HepG2 (cell line): ENCODE data around the gene RFXANK. TPM values are rescaled to one million over a fixed set of nuclear protein-coding genes. Genes with fewer than 3 reads are reported as not detected.

Source experiments
- ATF7-NPFF ChIP-seq: sonication (generic); formaldehyde crosslinking; IDR thresholded peaks from 2 replicates; pipeline ENCODE4 v1.8.1; 2023; ENCODE audit warnings: mild to moderate bottlenecking, low read depth, missing genetic modification reagents, moderate library complexity
- FOXJ3 ChIP-seq: sonication (generic); formaldehyde crosslinking; IDR thresholded peaks from 2 replicates; pipeline ENCODE4 v1.4.0; 2020; ENCODE audit warnings: missing genetic modification reagents, mild to moderate bottlenecking, borderline replicate concordance
- GABPA ChIP-seq, 2 experiments: IDR thresholded peaks; 2 replicates each; pipeline ENCODE4 v1.6.1; 2011 to 2016; ENCODE audit warnings: low read depth in 2 of 2, low read length in 1 of 2, missing biosample characterization in 1 of 2, missing genetic modification characterization in 1 of 2
- HOXD1 ChIP-seq: sonication (generic); formaldehyde crosslinking; IDR thresholded peaks from 2 replicates; pipeline ENCODE4 v1.5.0; 2020; ENCODE audit warnings: missing genetic modification reagents
- JDP2 ChIP-seq: sonication (generic); formaldehyde crosslinking; IDR thresholded peaks from 2 replicates; pipeline ENCODE4 v1.8.1; 2022; ENCODE audit warnings: missing genetic modification reagents, borderline replicate concordance
- MAFF ChIP-seq: IDR thresholded peaks from 2 replicates; pipeline ENCODE4 v1.6.1; 2011; ENCODE audit warnings: low read depth, low read length, improper control_type of control experiment
- NFATC3 ChIP-seq: sonication (generic); formaldehyde crosslinking; IDR thresholded peaks from 2 replicates; pipeline ENCODE4 v1.5.1; 2020; ENCODE audit warnings: mild to moderate bottlenecking, missing genetic modification reagents
- NONO ChIP-seq, 2 experiments: fragments of 450-650 bp in 1 of 2; sonication (generic) in 1 of 2; formaldehyde crosslinking in 1 of 2; IDR thresholded peaks in 1 of 2; conservative IDR thresholded peaks in 1 of 2; 2 replicates each; pipeline versions ENCODE4 v1.6.1 to v1.8.0; 2017 to 2022; ENCODE audit warnings: mild to moderate bottlenecking in 1 of 2, missing genetic modification reagents in 1 of 2, moderate library complexity in 1 of 2
- RARA ChIP-seq: IDR thresholded peaks from 2 replicates; pipeline ENCODE4 v1.6.1; 2016; ENCODE audit warnings: missing genetic modification reagents, missing compliant biosample characterization
- RFXAP ChIP-seq: sonication (generic); formaldehyde crosslinking; IDR thresholded peaks from 2 replicates; pipeline ENCODE4 v1.4.0; 2020; ENCODE audit warnings: missing genetic modification reagents, borderline replicate concordance
- ZMYM2 ChIP-seq: sonication (generic); formaldehyde crosslinking; IDR thresholded peaks from 2 replicates; pipeline ENCODE4 v1.8.0; 2022; ENCODE audit warnings: mild to moderate bottlenecking, missing genetic modification reagents
- ZNF562 ChIP-seq: sonication (generic); formaldehyde crosslinking; IDR thresholded peaks from 2 replicates; pipeline ENCODE4 v1.8.0; 2022; ENCODE audit warnings: missing genetic modification reagents, borderline replicate concordance
- ZNF598 ChIP-seq: sonication (generic); formaldehyde crosslinking; IDR thresholded peaks from 2 replicates; pipeline ENCODE4 v1.5.1; 2020; ENCODE audit warnings: mild to moderate bottlenecking, missing genetic modification reagents, borderline replicate concordance
- ZNF746 ChIP-seq: sonication (generic); formaldehyde crosslinking; IDR thresholded peaks from 2 replicates; pipeline ENCODE4 v1.8.0; 2022; ENCODE audit warnings: mild to moderate bottlenecking, missing genetic modification reagents
- polyA plus RNA-seq, 8 experiments: library from polyadenylated mRNA; depleted of rRNA in 3 of 8; stranded (reverse) in 7 of 8; unstranded in 1 of 8; fragments of >200 nt; fragmentation: Illumina TruSeq in 4 of 8; extraction: Trizol in 4 of 8; gene quantifications; 2 replicates each; pipeline versions ENCODE4 v1.2.1 to v1.2.3, GENCODE V29; 2011 to 2016; ENCODE audit warnings: low read depth in 4 of 8, missing spikeins in 1 of 8, mixed read lengths in 1 of 8; ENCODE audit not compliant: insufficient read depth in 1 of 8
- total RNA-seq, 5 experiments: library from RNA; depleted of rRNA; stranded (reverse); fragments of >200 nt; fragmentation: Illumina TruSeq; extraction: Trizol; gene quantifications; 2 replicates each; pipeline ENCODE4 v1.2.3, GENCODE V29; 2016; ENCODE audit warnings: low read depth in 1 of 5
- TF ChIP-seq, protein P1 (sequence below): sonication (generic); formaldehyde crosslinking; IDR thresholded peaks from 2 replicates; pipeline ENCODE4 v1.4.0; 2020; ENCODE audit warnings: missing genetic modification reagents, mild to moderate bottlenecking, borderline replicate concordance
- TF ChIP-seq, protein P2 (sequence below): sonication (generic); formaldehyde crosslinking; IDR thresholded peaks from 2 replicates; pipeline ENCODE4 v1.4.0; 2020; ENCODE audit warnings: missing genetic modification reagents, borderline replicate concordance
- TF ChIP-seq, protein P3 (sequence below): sonication (generic); formaldehyde crosslinking; IDR thresholded peaks from 2 replicates; pipeline ENCODE4 v1.8.0; 2022; ENCODE audit warnings: missing genetic modification reagents, low read depth, mild to moderate bottlenecking, borderline replicate concordance
- TF ChIP-seq, protein P4 (sequence below): sonication (generic); formaldehyde crosslinking; IDR thresholded peaks from 2 replicates; pipeline ENCODE4 v1.5.0; 2020; ENCODE audit warnings: missing genetic modification reagents
- TF ChIP-seq, protein P5 (sequence below): sonication (generic); formaldehyde crosslinking; IDR thresholded peaks from 2 replicates; pipeline ENCODE4 v1.4.0; 2020; ENCODE audit warnings: missing genetic modification reagents

Gene RFXANK
- total and polyA plus RNA-seq, 2 of the 13 experiments (the other 11 are each of a cell fraction or from before 2014, with no cell fraction given) = 49.9 to 80.7 TPM

DNA sequence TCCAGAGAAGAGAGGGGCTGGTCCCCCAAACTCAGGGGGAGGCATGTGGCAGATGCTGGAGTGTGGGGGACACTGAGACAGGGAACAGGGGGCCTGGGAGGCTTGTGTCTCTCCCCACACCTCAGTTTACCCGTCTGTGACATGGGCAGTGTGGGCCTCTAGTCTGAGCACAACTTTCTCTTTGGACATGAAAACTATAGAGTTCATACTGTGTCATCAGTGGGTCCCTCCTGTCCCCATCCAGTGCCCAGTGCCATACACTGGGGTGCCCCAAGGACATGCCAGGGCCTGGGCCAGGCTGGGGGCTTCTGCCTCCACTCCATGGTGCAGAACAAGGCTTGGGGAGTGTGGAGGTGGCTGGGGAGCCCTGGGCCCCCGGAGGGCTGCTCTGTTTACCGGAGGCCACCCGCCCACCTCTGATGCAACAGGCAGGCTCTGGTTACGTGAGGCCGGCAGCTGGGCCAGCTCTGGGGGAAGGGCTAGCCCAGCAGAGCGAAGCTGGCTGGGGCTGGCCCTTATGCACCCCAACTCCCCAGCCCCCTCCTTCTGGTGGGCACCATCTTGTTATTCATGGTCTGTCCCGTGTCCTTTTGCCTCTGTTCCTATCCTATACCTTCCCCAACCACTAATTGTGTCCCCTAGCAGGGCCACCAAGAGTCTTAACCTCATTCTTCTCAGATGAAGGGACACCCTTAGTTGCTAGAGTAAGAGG, 20.1 kb upstream of the RFXANK start (continued):
- TF ChIP-seq, protein P1, sequence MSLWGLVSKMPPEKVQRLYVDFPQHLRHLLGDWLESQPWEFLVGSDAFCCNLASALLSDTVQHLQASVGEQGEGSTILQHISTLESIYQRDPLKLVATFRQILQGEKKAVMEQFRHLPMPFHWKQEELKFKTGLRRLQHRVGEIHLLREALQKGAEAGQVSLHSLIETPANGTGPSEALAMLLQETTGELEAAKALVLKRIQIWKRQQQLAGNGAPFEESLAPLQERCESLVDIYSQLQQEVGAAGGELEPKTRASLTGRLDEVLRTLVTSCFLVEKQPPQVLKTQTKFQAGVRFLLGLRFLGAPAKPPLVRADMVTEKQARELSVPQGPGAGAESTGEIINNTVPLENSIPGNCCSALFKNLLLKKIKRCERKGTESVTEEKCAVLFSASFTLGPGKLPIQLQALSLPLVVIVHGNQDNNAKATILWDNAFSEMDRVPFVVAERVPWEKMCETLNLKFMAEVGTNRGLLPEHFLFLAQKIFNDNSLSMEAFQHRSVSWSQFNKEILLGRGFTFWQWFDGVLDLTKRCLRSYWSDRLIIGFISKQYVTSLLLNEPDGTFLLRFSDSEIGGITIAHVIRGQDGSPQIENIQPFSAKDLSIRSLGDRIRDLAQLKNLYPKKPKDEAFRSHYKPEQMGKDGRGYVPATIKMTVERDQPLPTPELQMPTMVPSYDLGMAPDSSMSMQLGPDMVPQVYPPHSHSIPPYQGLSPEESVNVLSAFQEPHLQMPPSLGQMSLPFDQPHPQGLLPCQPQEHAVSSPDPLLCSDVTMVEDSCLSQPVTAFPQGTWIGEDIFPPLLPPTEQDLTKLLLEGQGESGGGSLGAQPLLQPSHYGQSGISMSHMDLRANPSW (CRISPR knock-in tag) = no peak
- peak; percentile 61; the same call in 1 of the 2 replicates for TF ChIP-seq ZNF746
- TF ChIP-seq, protein P2, sequence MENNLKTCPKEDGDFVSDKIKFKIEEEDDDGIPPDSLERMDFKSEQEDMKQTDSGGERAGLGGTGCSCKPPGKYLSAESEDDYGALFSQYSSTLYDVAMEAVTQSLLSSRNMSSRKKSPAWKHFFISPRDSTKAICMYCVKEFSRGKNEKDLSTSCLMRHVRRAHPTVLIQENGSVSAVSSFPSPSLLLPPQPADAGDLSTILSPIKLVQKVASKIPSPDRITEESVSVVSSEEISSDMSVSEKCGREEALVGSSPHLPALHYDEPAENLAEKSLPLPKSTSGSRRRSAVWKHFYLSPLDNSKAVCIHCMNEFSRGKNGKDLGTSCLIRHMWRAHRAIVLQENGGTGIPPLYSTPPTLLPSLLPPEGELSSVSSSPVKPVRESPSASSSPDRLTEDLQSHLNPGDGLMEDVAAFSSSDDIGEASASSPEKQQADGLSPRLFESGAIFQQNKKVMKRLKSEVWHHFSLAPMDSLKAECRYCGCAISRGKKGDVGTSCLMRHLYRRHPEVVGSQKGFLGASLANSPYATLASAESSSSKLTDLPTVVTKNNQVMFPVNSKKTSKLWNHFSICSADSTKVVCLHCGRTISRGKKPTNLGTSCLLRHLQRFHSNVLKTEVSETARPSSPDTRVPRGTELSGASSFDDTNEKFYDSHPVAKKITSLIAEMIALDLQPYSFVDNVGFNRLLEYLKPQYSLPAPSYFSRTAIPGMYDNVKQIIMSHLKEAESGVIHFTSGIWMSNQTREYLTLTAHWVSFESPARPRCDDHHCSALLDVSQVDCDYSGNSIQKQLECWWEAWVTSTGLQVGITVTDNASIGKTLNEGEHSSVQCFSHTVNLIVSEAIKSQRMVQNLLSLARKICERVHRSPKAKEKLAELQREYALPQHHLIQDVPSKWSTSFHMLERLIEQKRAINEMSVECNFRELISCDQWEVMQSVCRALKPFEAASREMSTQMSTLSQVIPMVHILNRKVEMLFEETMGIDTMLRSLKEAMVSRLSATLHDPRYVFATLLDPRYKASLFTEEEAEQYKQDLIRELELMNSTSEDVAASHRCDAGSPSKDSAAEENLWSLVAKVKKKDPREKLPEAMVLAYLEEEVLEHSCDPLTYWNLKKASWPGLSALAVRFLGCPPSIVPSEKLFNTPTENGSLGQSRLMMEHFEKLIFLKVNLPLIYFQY (CRISPR knock-in tag) = peak; percentile 67; the same call in 1 of the 2 replicates
- no peak for TF ChIP-seq ZNF598 (CRISPR knock-in tag)
- TF ChIP-seq ZMYM2 (CRISPR knock-in tag) = no peak
- TF ChIP-seq RFXAP = no peak
- no peak for TF ChIP-seq MAFF
- peak; percentile 59; the same call in 1 of the 2 replicates for TF ChIP-seq FOXJ3 (CRISPR knock-in tag)
- no peak for TF ChIP-seq HOXD1 (CRISPR knock-in tag)
- no peak for TF ChIP-seq ATF7-NPFF (CRISPR knock-in tag)
- peak; percentile 47 for TF ChIP-seq RARA (CRISPR knock-in tag)
- TF ChIP-seq JDP2 (CRISPR knock-in tag) = no peak
- TF ChIP-seq, protein P3, sequence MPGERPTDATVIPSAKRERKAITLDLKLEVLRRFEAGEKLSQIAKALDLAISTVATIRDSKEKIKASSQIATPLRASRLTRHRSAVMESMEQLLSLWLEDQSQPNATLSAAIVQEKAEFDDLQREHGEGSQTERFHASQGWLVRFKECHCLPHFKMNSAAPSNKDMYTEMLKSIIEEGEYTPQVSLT = no peak
- no peak for TF ChIP-seq ZNF562 (CRISPR knock-in tag)
- no peak for TF ChIP-seq GABPA (IDR thresholded peaks at IDR 0.05; ENCODE audit: low read depth, low read length)
- 0 out of 2 replicates have a peak, but pooled peaks have one; percentile 25 for TF ChIP-seq GABPA (CRISPR knock-in tag; IDR thresholded peaks at IDR 0.05; ENCODE audit: low read depth)
- TF ChIP-seq, protein P4, sequence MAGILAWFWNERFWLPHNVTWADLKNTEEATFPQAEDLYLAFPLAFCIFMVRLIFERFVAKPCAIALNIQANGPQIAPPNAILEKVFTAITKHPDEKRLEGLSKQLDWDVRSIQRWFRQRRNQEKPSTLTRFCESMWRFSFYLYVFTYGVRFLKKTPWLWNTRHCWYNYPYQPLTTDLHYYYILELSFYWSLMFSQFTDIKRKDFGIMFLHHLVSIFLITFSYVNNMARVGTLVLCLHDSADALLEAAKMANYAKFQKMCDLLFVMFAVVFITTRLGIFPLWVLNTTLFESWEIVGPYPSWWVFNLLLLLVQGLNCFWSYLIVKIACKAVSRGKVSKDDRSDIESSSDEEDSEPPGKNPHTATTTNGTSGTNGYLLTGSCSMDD = no peak
- no peak for TF ChIP-seq NFATC3 (CRISPR knock-in tag)
- TF ChIP-seq, protein P5, sequence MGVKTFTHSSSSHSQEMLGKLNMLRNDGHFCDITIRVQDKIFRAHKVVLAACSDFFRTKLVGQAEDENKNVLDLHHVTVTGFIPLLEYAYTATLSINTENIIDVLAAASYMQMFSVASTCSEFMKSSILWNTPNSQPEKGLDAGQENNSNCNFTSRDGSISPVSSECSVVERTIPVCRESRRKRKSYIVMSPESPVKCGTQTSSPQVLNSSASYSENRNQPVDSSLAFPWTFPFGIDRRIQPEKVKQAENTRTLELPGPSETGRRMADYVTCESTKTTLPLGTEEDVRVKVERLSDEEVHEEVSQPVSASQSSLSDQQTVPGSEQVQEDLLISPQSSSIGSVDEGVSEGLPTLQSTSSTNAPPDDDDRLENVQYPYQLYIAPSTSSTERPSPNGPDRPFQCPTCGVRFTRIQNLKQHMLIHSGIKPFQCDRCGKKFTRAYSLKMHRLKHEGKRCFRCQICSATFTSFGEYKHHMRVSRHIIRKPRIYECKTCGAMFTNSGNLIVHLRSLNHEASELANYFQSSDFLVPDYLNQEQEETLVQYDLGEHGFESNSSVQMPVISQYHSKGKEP (CRISPR knock-in tag) = no peak
- no peak for TF ChIP-seq NONO (IDR thresholded peaks at IDR 0.05)
- TF ChIP-seq NONO (CRISPR knock-in tag; conservative IDR thresholded peaks at IDR 0.05) = peak; percentile 33; the same call in 1 of the 2 replicates
